Spinal cord (tissue), 10 donors: Measurements from ENCODE around the gene KIFC1. TPM values are rescaled to one million over a fixed set of nuclear protein-coding genes. Genes with fewer than 3 reads are reported as not detected.

Source experiments
- DNase-seq, 6 donors: peaks; one replicate each; pipeline versions ENCODE4 v3.0.0 to v3.0.0-alpha.2; 2013 to 2015; ENCODE audit warnings: low spot score in 6 of 6, low read depth in 4 of 6
- H3K27ac ChIP-seq: one replicate; pipeline ENCODE4 v1.5.1; 2013; ENCODE audit warnings: low read depth, low read length, control low read depth
- H3K27me3 ChIP-seq: one replicate; pipeline ENCODE4 v1.6.1; 2013; ENCODE audit warnings: low read length; ENCODE audit not compliant: control insufficient read depth, insufficient read depth
- H3K36me3 ChIP-seq: one replicate; pipeline ENCODE4 v1.6.1; 2013; ENCODE audit warnings: low read length; ENCODE audit not compliant: control insufficient read depth, insufficient read depth
- H3K4me1 ChIP-seq: one replicate; pipeline ENCODE4 v1.6.1; 2013; ENCODE audit warnings: low read length; ENCODE audit not compliant: control insufficient read depth, insufficient read depth
- H3K4me3 ChIP-seq: one replicate; pipeline ENCODE4 v1.5.1; 2013; ENCODE audit warnings: low read depth, low read length, control low read depth
- H3K9me3 ChIP-seq: one replicate; pipeline ENCODE4 v1.6.1; 2013; ENCODE audit warnings: low read length; ENCODE audit not compliant: control insufficient read depth, insufficient read depth
- WGBS: methylation state at CpG from one replicate; pipeline ENCODE4 v1.1.5; 2013; ENCODE audit warnings: missing lambda C conversion rate; ENCODE audit not compliant: insufficient coverage; 5-methylcytosine and 5-hydroxymethylcytosine counted together
- polyA plus RNA-seq, 2 donors: library from polyadenylated mRNA; unstranded; fragments of 120-200 nt; gene quantifications; one replicate each; pipeline ENCODE4 v1.2.1, GENCODE V29; 2013; ENCODE audit not compliant: insufficient read length in 2 of 2
- total RNA-seq, 2 donors: library from RNA; depleted of rRNA in 1 of 2; stranded (reverse); fragments of 120-200 nt in 1 of 2; fragments of >200 nt in 1 of 2; gene quantifications; one replicate each; pipeline versions ENCODE4 v1.2.3 to v1.2.4, GENCODE V29; 2013 to 2014
- donor health status: healthy.

The KIFC1 gene
- total and polyA plus RNA-seq, 4 donors = 6.7 to 25.9 (median 15.5) TPM

DNA sequence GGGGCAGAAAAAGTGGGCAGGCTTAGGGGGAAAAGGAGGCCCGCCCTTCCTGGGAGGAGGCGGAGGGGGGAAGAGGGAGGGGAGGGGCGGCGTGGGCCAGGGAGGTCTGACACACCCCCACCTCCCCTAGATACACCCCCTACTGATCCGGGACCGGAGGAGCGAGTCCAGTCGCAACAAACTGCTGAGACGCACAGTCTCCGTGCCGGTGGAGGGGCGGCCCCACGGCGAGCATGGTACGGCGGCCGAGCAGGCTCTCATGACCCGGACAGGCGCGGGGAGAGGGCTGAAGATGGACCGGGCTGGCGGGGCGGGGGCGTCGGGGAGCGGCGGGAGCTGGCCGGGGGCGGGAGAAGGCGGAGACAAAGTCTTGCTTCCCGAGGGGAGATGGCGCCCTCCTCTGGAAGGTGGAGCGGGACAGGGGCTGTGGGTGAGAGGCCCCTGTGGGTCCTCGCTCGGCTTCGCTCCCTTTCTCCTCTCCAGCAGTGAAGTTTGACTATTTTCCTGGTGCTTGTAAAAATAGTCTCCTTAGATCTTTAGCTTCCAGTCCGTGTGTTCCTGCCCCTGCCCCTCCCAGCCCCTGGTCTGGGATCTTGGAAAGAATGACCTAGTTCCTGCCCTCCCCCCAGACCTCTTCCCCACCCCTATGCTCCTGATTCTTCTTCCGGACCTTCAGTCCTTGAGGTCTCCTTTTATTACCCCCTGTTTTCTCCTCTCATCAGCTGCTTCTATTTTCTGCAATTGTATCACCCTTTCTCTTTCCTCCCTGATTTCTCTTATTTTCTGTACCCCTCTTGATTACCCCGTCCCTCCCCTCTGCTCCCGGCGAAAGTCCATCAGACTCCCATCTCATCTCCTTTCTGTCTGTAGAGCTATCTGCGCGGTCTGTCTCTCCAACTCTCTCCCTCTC lies 34.3 kb downstream of the KIFC1 start:
- H3K27ac ChIP-seq = peak overlapping the region; percentile 92
- peak in 2 of 6 donors; percentile 69 to 88 for DNase-seq
- H3K4me3 ChIP-seq = peak overlapping the region; percentile 48
- no peaks in the 10 kb centered on the region for H3K27me3 ChIP-seq
- peaks cover 20% of the 10 kb centered on the region for H3K36me3 ChIP-seq
- peaks cover 44% of the 10 kb centered on the region for H3K4me1 ChIP-seq
- 6% methylated on average over 26 of the region's 43 CpGs for WGBS
- H3K9me3 ChIP-seq = no peaks in the 10 kb centered on the region

GRCh38 chr6:33426590-33427511 lies 35.2 kb downstream of the KIFC1 start:
- H3K27ac ChIP-seq = peak overlapping the region; percentile 92
- DNase-seq = peak in 2 of 6 donors; percentile 69 to 77
- H3K27me3 ChIP-seq = no peaks in the 10 kb centered on the region
- WGBS = 2% methylated on average over 8 of the region's 12 CpGs
- H3K4me1 ChIP-seq = peaks cover 51% of the 10 kb centered on the region
- H3K4me3 ChIP-seq = peak overlapping the region; percentile 59
- H3K9me3 ChIP-seq = no peaks in the 10 kb centered on the region
- H3K36me3 ChIP-seq = peaks cover 23% of the 10 kb centered on the region

- H3K4me1 ChIP-seq = peaks cover 59% of the 10 kb centered on the region
- H3K4me3 ChIP-seq = peak overlapping the region; percentile 59
- H3K36me3 ChIP-seq = peaks cover 27% of the 10 kb centered on the region
- no peaks in the 10 kb centered on the region for H3K27me3 ChIP-seq
- H3K9me3 ChIP-seq = no peaks in the 10 kb centered on the region
- WGBS = 1% methylated on average over 42 of the region's 79 CpGs
- peak overlapping the region; percentile 76 for H3K27ac ChIP-seq
- peak in 2 of 6 donors; percentile 68 to 74 for DNase-seq
Observed at GRCh38 chr6:33427585-33428223, 36.1 kb downstream of the KIFC1 start.

DNA sequence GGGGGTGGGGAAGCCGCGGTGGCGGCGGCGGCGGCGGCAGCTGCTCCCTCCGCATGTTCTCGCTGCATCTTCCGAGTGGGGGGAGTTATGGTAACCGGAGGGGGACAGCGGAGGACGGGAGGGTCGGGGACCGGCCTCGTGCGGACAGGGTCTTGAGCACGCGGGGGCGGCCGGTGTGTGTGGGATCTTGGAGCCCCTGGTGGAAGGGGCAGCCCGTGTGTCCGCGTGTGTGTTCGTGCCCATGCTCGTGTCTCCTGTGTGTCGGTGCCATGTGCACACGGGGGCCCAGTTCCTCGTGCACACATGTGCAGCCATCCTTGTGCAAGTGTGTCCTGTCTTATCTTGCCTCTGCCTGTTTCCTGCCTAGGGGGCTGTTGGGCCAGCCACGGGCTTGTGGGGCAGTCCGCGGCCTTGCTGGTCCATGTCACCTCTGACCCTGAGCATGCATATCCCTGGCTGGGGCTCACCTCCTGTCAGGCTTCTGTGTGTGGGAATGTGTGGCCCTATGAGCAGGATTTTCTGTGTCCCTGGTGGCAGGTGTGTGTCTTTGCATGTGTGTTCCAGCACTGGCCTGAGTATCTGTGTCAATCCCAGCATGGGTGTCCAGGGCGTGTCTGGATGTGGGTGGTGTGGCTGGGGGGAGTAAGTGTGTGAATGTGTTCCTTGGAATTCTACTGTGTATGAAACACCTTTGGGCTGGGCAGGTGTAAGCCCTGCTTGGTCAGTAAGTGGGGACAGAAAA lies 36.8 kb downstream of the KIFC1 start:
- 3% methylated on average over 33 of the region's 33 CpGs for WGBS
- peak overlapping the region; percentile 70 for H3K27ac ChIP-seq
- H3K4me1 ChIP-seq = peaks cover 66% of the 10 kb centered on the region
- H3K27me3 ChIP-seq = no peaks in the 10 kb centered on the region
- peak overlapping the region; percentile 54 for H3K4me3 ChIP-seq
- H3K36me3 ChIP-seq = peaks cover 31% of the 10 kb centered on the region
- no peaks in the 10 kb centered on the region for H3K9me3 ChIP-seq
- DNase-seq = peak in 2 of 6 donors; percentile 57 to 60

GRCh38 chr6:33428966-33429749 lies 37.5 kb downstream of the KIFC1 start:
- Histone ChIP-seq H3K36me3 (peaks cover 28% of the 10 kb centered on the region), H3K4me1 (peaks cover 67% of the 10 kb centered on the region), H3K9me3 (no peaks in the 10 kb centered on the region), H3K4me3 (peak overlapping the region; percentile 54), H3K27me3 (no peaks in the 10 kb centered on the region), H3K27ac (peak overlapping the region; percentile 70)
- DNase-seq = no peak
- 74% methylated on average over 3 of the region's 5 CpGs for WGBS

GRCh38 chr6:33429750-33430052 lies 38.1 kb downstream of the KIFC1 start:
- Histone ChIP-seq H3K27ac (no peak overlapping the region), H3K4me1 (peaks cover 66% of the 10 kb centered on the region), H3K27me3 (no peaks in the 10 kb centered on the region), H3K9me3 (no peaks in the 10 kb centered on the region), H3K36me3 (peaks cover 33% of the 10 kb centered on the region), H3K4me3 (no peak overlapping the region)
- DNase-seq = no peak
- WGBS = no CpG with 5 or more reads among the region's 2 CpGs

- Histone ChIP-seq H3K36me3 (peaks cover 35% of the 10 kb centered on the region), H3K4me3 (no peak overlapping the region), H3K4me1 (peaks cover 60% of the 10 kb centered on the region), H3K27me3 (no peaks in the 10 kb centered on the region), H3K9me3 (no peaks in the 10 kb centered on the region), H3K27ac (no peak overlapping the region)
- DNase-seq = no peak
- WGBS = 46% methylated on average over 2 of the region's 2 CpGs
Observed at GRCh38 chr6:33430334-33430733, 38.7 kb downstream of the KIFC1 start.

GRCh38 chr6:33430991-33431879 lies 39.6 kb downstream of the KIFC1 start:
- Histone ChIP-seq H3K4me1 (peaks cover 58% of the 10 kb centered on the region), H3K4me3 (peak overlapping the region; percentile 32), H3K27ac (peak overlapping the region; percentile 79), H3K9me3 (no peaks in the 10 kb centered on the region), H3K36me3 (peaks cover 41% of the 10 kb centered on the region), H3K27me3 (no peaks in the 10 kb centered on the region)
- peak in 3 of 6 donors; percentile 75 to 93 (median 93) for DNase-seq
- WGBS = 0% methylated on average over 8 of the region's 12 CpGs
